B cell (primary cell): ENCODE results near the gene SWAP70. TPM values are rescaled to one million over a fixed set of nuclear protein-coding genes. Genes with fewer than 3 reads are reported as not detected.
"Not testable (repeated sequence)": the region's sequence is repeated elsewhere in the genome, so short reads cannot be mapped to it uniquely, and the experiment has no call there.

Experiments used
- ATAC-seq: fragments of 200-7000 bp; cut with Tn5 transposase; one replicate; pipeline ENCODE4 v1.10.0; 2021; ENCODE audit warnings: low read depth, mild to moderate bottlenecking, moderate number of reproducible peaks, moderate library complexity
- CTCF ChIA-PET: fragments of 350-600 bp; sonication (Branson Sonifier 250); formaldehyde crosslinking; loops from one replicate; lab custom pipeline; 2021; ENCODE audit warnings: antibody characterized with exemption, inconsistent platforms; lab: Charles Lee
- POLR2A ChIA-PET: fragments of 350-600 bp; sonication (Branson Sonifier 250); formaldehyde crosslinking; loops from one replicate; lab custom pipeline; 2021; ENCODE audit warnings: antibody characterized with exemption; lab: Charles Lee
- DNase-seq: peaks from one replicate; pipeline ENCODE4 v3.0.0; 2013
- H2AFZ ChIP-seq: 2 replicates; pipeline ENCODE4 v1.6.1; 2012; ENCODE audit warnings: mild to moderate bottlenecking, low read depth, low read length; ENCODE audit not compliant: insufficient read depth, poor library complexity, severe bottlenecking
- H3K27ac ChIP-seq, 2 donors: 1 replicate in 1 of 2; 2 replicates in 1 of 2; pipeline ENCODE4 v1.5.1; 2012 to 2013; ENCODE audit warnings: low read length in 2 of 2, mild to moderate bottlenecking in 2 of 2, moderate library complexity in 1 of 2
- H3K27me3 ChIP-seq, 4 experiments: fragments of 200-600 bp in 1 of 4; sonication (generic) in 1 of 4; replicated peaks in 1 of 4; 1 replicate in 2 of 4; 2 replicates in 2 of 4; pipeline versions ENCODE4 v1.6.1 to v1.7.0; 2013 to 2016; ENCODE audit warnings: low read length in 3 of 4, mild to moderate bottlenecking in 2 of 4, mixed read lengths in 1 of 4, moderate library complexity in 1 of 4; ENCODE audit not compliant: insufficient read depth in 4 of 4, control insufficient read depth in 3 of 4; ENCODE audit errors: control extremely low read depth in 1 of 4
- H3K36me3 ChIP-seq, 2 experiments: replicated peaks in 1 of 2; 1 replicate in 1 of 2; 2 replicates in 1 of 2; pipeline versions ENCODE4 v1.6.1 to v1.7.1; 2013; ENCODE audit warnings: low read length in 1 of 2; ENCODE audit not compliant: insufficient read depth in 2 of 2, control insufficient read depth in 1 of 2; ENCODE audit errors: control extremely low read depth in 1 of 2, extremely low read depth in 1 of 2
- H3K4me1 ChIP-seq, 2 donors: fragments of 200-600 bp in 1 of 2; sonication (generic) in 1 of 2; 1 replicate in 1 of 2; 2 replicates in 1 of 2; pipeline versions ENCODE4 v1.5.1 to v1.6.1; 2013 to 2017; ENCODE audit warnings: low read length in 2 of 2; ENCODE audit not compliant: control insufficient read depth in 2 of 2, insufficient read depth in 2 of 2
- H3K4me2 ChIP-seq: replicated peaks from 2 replicates; pipeline ENCODE3; 2012; ENCODE audit warnings: mild to moderate bottlenecking, low read depth, low read length; ENCODE audit not compliant: poor library complexity, severe bottlenecking
- H3K4me3 ChIP-seq, 5 experiments: fragments of 200-600 bp in 1 of 5; sonication (generic) in 1 of 5; 1 replicate in 3 of 5; 2 replicates in 2 of 5; pipeline versions ENCODE4 v1.5.1 to v1.7.0; 2011 to 2016; ENCODE audit warnings: low read length in 4 of 5, mild to moderate bottlenecking in 4 of 5, low read depth in 2 of 5, control low read depth in 1 of 5, moderate library complexity in 1 of 5; ENCODE audit not compliant: insufficient read depth in 1 of 5; ENCODE audit errors: control extremely low read depth in 1 of 5, extremely low read depth in 1 of 5
- H3K79me2 ChIP-seq: fragments of 200-600 bp; sonication (generic); one replicate; pipeline ENCODE4 v1.6.0; 2016; ENCODE audit warnings: low read length; ENCODE audit not compliant: control insufficient read depth, insufficient read depth
- H3K9ac ChIP-seq: fragments of 200-600 bp; sonication (generic); 2 replicates; pipeline ENCODE4 v1.6.1; 2017; ENCODE audit warnings: mild to moderate bottlenecking, low read length, moderate library complexity
- H3K9me3 ChIP-seq, 3 donors: one replicate each; pipeline versions ENCODE4 v1.6.1 to v1.7.1; 2013; ENCODE audit warnings: low read length in 2 of 3; ENCODE audit not compliant: control insufficient read depth in 2 of 3, insufficient read depth in 1 of 3; ENCODE audit errors: control extremely low read depth in 1 of 3
- H4K20me1 ChIP-seq: 2 replicates; pipeline ENCODE4 v1.6.0; 2012; ENCODE audit warnings: mild to moderate bottlenecking, low read length; ENCODE audit not compliant: insufficient read depth, control insufficient read depth, poor library complexity, severe bottlenecking
- H3K27ac Mint-ChIP-seq: one replicate; pipeline ENCODE4 v1.8.0; 2021; ENCODE audit warnings: mixed read lengths
- H3K27me3 Mint-ChIP-seq: one replicate; pipeline ENCODE4 v1.8.0; 2021; ENCODE audit warnings: mixed read lengths
- H3K4me1 Mint-ChIP-seq: one replicate; pipeline ENCODE4 v1.8.0; 2021; ENCODE audit warnings: mixed read lengths
- H3K4me3 Mint-ChIP-seq: one replicate; pipeline ENCODE4 v1.8.0; 2021; ENCODE audit warnings: mixed read lengths
- H3K9me3 Mint-ChIP-seq: one replicate; pipeline ENCODE4 v1.8.0; 2022; ENCODE audit warnings: mixed read lengths; ENCODE audit not compliant: insufficient read depth
- EZH2 ChIP-seq: IDR thresholded peaks from 2 replicates; pipeline ENCODE4 v1.6.1; 2012; ENCODE audit warnings: borderline replicate concordance, low read depth, mild to moderate bottlenecking, moderate library complexity, low read length; ENCODE audit not compliant: insufficient read depth, poor library complexity, severe bottlenecking
- WGBS: methylation state at CpG from one replicate; pipeline ENCODE4 v1.1.5; 2013; ENCODE audit warnings: missing lambda C conversion rate; ENCODE audit not compliant: insufficient coverage; 5-methylcytosine and 5-hydroxymethylcytosine counted together
- intact Hi-C: fragments of 100-400 bp; cut with micrococcal nuclease; formaldehyde crosslinking; loops from one replicate; pipeline ENCODE4 v1.10.0; 2022
- polyA plus RNA-seq: library from polyadenylated mRNA; depleted of rRNA; stranded (reverse); fragments of >200 nt; gene quantifications from 2 replicates; pipeline ENCODE4 v1.2.3, GENCODE V29; 2012
- total RNA-seq, 2 donors: library from RNA; stranded (reverse); fragments of 120-200 nt in 1 of 2; gene quantifications; 1 replicate in 1 of 2; 2 replicates in 1 of 2; pipeline versions ENCODE4 v1.2.3 to v1.2.4, GENCODE V29; 2013 to 2022
- TF ChIP-seq, protein P1 (sequence below): fragments of 200-600 bp; IDR thresholded peaks from one replicate; pipeline ENCODE4 v1.8.0; 2022; ENCODE audit warnings: antibody characterized with exemption, mild to moderate bottlenecking

SWAP70 gene
- total and polyA plus RNA-seq, 2 donors (not counting 1 experiment from before 2014, with no cell fraction given): 69.8 to 200 TPM

DNA sequence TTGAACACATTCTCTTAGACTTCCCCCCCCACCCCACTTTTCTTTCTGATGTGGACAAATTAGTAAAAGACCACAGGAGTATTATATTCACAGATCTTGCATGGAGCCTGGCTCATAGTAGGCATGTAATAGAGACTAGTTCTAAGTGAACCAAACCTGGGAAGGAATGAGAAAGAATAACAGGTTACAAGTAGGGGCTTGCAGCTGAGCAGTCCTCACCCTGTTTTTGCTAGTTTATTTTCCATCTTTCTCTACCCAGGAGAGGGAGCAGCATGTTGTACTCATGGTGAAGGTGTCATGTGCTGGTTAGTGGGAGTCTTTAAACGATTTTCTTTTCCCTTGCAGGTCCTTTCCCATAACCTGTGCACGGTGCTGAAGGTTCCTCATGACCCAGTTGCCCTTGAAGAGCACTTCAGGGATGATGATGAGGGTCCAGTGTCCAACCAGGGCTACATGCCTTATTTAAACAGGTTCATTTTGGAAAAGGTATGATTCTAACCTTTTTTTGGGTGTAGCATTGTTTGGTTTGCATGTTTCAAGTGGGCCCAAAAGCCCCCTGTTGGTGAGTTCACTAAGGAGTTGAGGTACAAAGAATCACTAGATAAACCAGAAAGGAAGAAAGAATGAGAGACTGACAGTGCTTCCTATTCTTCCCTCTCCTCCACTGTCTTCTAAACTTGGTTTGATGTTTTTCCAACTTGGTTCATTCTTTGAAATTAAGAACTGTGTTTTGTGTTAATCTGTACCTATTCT lies 30.1 kb downstream of the SWAP70 start:
- no peak for TF ChIP-seq EZH2
- TF ChIP-seq, protein P1, sequence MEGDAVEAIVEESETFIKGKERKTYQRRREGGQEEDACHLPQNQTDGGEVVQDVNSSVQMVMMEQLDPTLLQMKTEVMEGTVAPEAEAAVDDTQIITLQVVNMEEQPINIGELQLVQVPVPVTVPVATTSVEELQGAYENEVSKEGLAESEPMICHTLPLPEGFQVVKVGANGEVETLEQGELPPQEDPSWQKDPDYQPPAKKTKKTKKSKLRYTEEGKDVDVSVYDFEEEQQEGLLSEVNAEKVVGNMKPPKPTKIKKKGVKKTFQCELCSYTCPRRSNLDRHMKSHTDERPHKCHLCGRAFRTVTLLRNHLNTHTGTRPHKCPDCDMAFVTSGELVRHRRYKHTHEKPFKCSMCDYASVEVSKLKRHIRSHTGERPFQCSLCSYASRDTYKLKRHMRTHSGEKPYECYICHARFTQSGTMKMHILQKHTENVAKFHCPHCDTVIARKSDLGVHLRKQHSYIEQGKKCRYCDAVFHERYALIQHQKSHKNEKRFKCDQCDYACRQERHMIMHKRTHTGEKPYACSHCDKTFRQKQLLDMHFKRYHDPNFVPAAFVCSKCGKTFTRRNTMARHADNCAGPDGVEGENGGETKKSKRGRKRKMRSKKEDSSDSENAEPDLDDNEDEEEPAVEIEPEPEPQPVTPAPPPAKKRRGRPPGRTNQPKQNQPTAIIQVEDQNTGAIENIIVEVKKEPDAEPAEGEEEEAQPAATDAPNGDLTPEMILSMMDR: no peak
- Histone ChIP-seq H3K9ac (no peak overlapping the region), H3K4me2 (peak overlapping the region; percentile 82), H4K20me1 (no peaks in the 10 kb centered on the region), H3K4me1 (peaks cover 71 to 81% of the 10 kb centered on the region in 2 donors), H3K27ac (peak overlapping the region; percentile 91 to 96), H2AFZ (no peak overlapping the region), H3K27me3 (no peaks in the 10 kb centered on the region), H3K79me2 (peaks cover 94% of the 10 kb centered on the region), H3K9me3 (no peaks in the 10 kb centered on the region), H3K36me3 (peaks cover 5 to 48% of the 10 kb centered on the region in 2 experiments), H3K4me3 (peak overlapping the region in 1 of 5 experiments; percentile 60)
- POLR2A ChIA-PET: interaction anchor here (1.0 to 1.2 kb wide), 2 partner anchors 53 to 80 kb away, joined by 3 read pairs; no protein-coding TSS in a partner anchor
- Mint-ChIP-seq H3K9me3 (no peaks in the 10 kb centered on the region), H3K27ac (peak overlapping the region; percentile 90), H3K27me3 (no peaks in the 10 kb centered on the region), H3K4me3 (peak overlapping the region; percentile 70), H3K4me1 (peaks cover 67% of the 10 kb centered on the region)
- CTCF ChIA-PET: interaction anchor here (0.7 to 2.2 kb wide), 8 partner anchors 11 to 93 kb away, joined by 3 to 14 read pairs (median 6); no protein-coding TSS in a partner anchor
- ATAC-seq (no peak), DNase-seq (no peak)
- WGBS: no CpG with 5 or more reads among the region's 2 CpGs
- intact Hi-C loops: loop anchor here (2.0 kb wide), 1 partner anchor 23 kb away; no protein-coding TSS in a partner anchor

DNA sequence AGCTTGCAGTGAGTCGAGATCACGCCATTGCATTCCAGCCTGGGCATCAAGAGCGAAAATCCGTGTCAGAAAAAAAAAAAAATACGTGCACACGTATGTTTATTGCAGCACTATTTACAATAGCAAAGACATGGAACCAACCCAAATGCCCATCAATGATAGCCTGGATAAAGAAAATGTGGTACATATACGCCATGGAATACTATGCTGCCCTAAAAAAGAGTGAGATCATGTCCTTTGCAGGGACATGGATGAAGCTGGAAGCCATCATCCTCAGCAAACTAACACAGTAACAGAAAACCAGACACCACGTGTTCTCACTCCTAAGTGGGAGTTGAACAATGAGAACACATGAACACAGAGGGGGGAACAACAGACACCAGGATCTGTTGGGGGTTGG lies 31.4 kb downstream of the SWAP70 start:
- ATAC-seq, H3K27me3 ChIP-seq, DNase-seq, POLR2A ChIA-PET, H2AFZ ChIP-seq, H3K4me3 Mint-ChIP-seq, H3K9ac ChIP-seq, H3K9me3 Mint-ChIP-seq, H3K4me3 ChIP-seq, H3K4me2 ChIP-seq, H3K27me3 Mint-ChIP-seq, intact Hi-C loops, H3K9me3 ChIP-seq, H4K20me1 ChIP-seq: not testable (repeated sequence)
- peaks cover 5 to 44% of the 10 kb centered on the region in 2 experiments for H3K36me3 ChIP-seq
- H3K27ac ChIP-seq: peak overlapping the region in 1 of 2 donors; percentile 91
- CTCF ChIA-PET: interaction anchor here (2.5 kb wide), 1 partner anchor 53 kb away, joined by 9 read pairs; no protein-coding TSS in a partner anchor
- peaks cover 66 to 80% of the 10 kb centered on the region in 2 donors for H3K4me1 ChIP-seq
- peaks cover 76% of the 10 kb centered on the region for H3K4me1 Mint-ChIP-seq
- WGBS: 100% methylated on average over 2 of the region's 8 CpGs
- H3K27ac Mint-ChIP-seq: peak overlapping the region; percentile 78
- peaks cover 94% of the 10 kb centered on the region for H3K79me2 ChIP-seq
